Breast epithelium (tissue), 3 donors: Measurements from ENCODE around the gene LAYN.
A peak's percentile ranks its signal among the peaks of the same experiment; 100 is the strongest.

ENCODE experiments used
- POLR2AphosphoS5 ChIP-seq, 3 donors: sonication (generic); formaldehyde crosslinking; IDR thresholded peaks; one replicate each; pipeline ENCODE4 v1.6.1; 2017; ENCODE audit warnings: antibody characterized with exemption in 3 of 3
- TF ChIP-seq, protein P1 (sequence below), 3 donors: fragments of 450-650 bp; IDR thresholded peaks; one replicate each; pipeline ENCODE4 v1.5.1; 2016 to 2017; ENCODE audit warnings: antibody characterized with exemption in 3 of 3, mild to moderate bottlenecking in 3 of 3, moderate library complexity in 3 of 3

DNA sequence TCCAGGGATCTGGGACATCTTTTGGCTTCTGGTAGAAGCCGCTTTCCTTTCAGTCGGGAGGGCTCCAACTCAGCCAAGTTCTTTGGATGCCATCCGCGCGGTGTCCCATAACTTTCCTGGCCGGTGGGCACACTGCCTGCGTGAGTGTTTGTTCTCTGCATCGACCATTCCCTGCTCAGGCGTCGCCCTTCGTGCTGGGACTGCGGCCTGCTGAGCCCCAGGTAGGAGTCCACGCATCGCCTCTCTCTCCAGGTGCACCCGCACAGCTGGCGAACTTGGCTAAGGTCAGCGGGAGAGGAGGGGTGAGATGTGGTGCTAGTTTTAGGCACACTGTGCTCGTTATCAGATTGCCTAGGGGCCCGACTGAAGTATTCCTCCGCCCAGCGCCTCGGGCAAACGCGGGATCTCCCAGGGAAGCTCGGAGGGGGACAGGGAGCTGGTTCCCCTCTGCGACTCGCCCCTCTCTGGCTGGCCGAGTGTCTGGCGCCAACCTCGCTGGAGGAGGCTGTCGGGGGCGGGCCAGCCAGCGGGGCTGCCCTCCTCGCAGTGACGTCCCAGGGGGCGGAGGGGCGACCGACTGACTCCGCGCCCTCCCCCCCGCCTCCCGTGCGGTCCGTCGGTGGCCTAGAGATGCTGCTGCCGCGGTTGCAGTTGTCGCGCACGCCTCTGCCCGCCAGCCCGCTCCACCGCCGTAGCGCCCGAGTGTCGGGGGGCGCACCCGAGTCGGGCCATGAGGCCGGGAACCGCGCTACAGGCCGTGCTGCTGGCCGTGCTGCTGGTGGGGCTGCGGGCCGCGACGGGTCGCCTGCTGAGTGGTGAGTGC, at the start of gene LAYN:
- TF ChIP-seq POLR2AphosphoS5 (IDR thresholded peaks at IDR 0.05) = peak in 1 of 3 donors; percentile 4
- TF ChIP-seq, protein P1, sequence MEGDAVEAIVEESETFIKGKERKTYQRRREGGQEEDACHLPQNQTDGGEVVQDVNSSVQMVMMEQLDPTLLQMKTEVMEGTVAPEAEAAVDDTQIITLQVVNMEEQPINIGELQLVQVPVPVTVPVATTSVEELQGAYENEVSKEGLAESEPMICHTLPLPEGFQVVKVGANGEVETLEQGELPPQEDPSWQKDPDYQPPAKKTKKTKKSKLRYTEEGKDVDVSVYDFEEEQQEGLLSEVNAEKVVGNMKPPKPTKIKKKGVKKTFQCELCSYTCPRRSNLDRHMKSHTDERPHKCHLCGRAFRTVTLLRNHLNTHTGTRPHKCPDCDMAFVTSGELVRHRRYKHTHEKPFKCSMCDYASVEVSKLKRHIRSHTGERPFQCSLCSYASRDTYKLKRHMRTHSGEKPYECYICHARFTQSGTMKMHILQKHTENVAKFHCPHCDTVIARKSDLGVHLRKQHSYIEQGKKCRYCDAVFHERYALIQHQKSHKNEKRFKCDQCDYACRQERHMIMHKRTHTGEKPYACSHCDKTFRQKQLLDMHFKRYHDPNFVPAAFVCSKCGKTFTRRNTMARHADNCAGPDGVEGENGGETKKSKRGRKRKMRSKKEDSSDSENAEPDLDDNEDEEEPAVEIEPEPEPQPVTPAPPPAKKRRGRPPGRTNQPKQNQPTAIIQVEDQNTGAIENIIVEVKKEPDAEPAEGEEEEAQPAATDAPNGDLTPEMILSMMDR (IDR thresholded peaks at IDR 0.05) = no peak
